GM19035 (cell line): ENCODE data around the gene ICA1.

Source experiments
- ATAC-seq: cut with Tn5 transposase; IDR thresholded peaks from one replicate; pipeline ENCODE4 v1.9.1; 2021; ENCODE audit not compliant: unreplicated experiment

ICA1 gene

DNA sequence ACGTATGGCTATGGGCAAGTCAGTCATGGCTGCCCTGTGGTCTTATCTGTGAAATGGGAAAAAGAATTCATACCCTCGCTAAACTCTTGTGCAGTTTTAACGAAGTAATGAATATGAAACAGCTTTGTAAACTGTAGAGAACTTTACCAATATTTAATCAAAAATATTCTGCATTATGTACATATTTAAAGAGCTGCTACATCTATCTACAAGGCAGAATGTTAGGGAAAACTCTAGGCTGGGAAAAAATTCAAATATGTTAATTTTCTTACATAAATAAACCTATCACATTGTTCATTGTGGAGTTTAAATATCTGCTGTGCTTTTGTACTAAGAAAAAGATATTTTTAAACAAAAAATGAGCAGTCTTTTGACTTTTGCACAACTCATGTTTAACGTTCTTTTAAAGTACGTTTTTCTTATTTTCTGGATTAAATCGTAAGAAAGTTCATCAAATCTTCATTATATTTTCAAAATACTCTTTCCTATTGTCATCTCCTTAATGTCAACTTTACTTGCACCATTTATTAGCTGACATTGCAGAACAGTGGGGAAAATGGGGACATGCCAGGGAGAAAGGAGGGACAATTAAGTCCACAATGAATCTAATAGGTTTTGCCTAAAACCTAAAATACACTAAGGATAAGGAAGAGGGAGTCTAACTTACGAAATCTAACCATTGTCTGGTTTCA lies 57.5 kb downstream of the ICA1 start:
- ATAC-seq, result no peak

DNA sequence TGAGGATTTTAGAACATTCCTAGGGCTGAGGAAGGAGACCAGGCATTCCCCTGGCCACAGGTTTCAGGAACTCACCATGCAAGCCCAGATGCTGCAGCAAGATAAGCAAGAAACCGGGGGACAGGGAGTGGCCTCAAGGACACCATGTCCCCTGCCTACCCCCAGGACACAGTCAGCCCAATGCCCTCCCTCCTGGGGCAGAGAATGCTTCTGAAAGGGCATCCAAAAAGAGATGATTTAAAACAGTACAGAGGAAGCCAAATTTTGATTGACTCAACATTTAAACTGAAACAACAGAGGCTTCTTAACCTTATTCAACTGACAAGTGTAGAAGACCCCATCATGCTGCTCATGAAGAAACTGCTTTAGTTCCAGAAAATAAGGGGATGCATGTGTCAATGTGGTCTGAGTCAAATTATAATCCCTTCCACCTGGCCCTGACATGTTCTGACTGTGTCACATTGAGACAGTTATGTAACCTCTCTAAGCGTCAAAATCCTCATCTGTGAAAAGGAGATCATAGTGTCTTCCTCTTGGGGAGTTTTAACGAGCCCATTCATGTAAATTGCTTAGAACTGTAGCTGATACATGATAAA lies 60.0 kb downstream of the ICA1 start:
- ATAC-seq, result no peak

DNA sequence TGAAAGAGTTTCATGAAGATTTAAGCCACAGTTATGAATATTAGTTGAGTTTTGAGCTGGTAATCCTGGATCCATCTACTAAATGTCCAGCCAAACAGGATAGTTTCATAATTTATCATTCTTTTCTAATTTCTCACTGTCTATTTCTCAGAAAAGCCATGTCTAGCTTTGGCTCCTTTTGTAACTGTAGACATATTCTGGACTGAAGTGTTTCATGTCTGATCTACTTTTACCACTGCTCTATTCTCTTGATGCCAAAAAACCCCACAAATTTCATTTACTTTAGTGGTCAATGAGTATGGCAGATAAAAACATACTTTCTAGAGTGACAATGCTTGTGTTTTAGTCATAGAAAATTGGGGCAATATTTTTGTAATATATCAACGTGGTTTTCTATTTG lies 61.2 kb downstream of the ICA1 start:
- ATAC-seq, result no peak

DNA sequence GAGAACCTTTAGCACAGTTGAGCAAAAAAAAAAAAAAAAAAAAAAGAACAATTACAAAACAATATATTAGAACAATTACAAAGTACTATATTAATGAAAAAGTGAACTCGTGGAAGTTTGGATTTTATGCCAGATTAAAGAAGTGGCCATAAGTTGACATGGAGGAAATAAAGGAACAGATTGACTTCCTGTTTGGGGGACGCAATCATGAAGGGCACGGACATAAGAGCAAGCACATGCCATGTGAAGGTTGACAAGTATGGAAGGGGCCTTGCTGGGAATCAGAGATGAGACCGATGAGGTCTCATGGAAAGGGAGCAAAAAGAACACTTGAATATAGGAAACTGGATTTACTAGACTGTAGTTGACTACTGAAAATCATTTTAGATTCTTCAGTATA lies 61.7 kb downstream of the ICA1 start:
- no peak for ATAC-seq

DNA sequence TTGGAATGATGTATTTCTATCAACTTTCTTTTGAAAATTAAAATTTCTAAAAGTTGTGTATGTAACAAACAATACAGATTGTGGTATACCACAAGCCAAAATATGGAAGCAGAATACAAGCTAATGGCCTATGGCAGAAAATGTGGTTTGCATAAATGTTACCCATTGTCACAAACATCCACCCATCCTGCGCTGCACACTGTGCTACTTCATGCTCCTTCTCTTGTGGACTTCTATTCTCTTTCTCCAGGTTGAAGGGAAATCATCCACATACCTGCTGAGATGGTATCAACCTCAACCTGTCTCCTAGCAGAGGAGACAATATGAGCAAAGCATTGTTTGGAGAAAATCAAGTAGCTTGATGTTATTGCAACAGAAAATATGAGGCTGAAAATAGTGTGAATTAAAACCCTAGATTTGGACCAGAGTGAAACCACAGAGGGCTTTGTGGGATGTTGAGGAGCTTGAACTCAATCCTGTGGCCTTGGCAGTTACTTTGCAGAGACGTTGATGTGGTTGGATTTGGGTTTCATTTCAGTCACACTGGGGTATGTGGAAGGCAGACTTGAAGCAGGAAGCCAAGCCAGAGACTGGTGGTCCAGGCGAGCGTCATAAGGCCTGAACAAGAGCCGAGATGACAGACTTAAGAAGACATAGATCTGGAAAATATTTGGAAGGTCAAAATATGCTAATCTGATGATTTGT lies 63.8 kb downstream of the ICA1 start:
- ATAC-seq, result no peak

DNA sequence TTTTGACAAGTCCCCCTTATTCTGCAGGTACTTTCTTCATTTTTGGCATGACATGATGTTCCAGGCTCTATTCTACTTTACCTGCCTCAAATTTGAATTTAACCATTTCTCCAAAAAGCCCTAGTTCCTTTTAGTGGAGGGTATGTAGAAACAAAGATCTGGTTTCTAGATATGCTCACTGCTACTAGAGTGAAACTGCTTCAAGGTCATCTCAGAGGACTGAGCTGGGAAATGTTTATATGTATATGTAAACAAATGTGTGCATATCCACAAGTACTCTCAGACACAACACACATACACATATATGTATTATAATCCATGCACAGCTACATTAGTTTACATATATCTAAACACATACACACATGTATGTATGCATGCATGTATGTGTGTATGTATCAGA lies 69.1 kb downstream of the ICA1 start:
- no peak for ATAC-seq

DNA sequence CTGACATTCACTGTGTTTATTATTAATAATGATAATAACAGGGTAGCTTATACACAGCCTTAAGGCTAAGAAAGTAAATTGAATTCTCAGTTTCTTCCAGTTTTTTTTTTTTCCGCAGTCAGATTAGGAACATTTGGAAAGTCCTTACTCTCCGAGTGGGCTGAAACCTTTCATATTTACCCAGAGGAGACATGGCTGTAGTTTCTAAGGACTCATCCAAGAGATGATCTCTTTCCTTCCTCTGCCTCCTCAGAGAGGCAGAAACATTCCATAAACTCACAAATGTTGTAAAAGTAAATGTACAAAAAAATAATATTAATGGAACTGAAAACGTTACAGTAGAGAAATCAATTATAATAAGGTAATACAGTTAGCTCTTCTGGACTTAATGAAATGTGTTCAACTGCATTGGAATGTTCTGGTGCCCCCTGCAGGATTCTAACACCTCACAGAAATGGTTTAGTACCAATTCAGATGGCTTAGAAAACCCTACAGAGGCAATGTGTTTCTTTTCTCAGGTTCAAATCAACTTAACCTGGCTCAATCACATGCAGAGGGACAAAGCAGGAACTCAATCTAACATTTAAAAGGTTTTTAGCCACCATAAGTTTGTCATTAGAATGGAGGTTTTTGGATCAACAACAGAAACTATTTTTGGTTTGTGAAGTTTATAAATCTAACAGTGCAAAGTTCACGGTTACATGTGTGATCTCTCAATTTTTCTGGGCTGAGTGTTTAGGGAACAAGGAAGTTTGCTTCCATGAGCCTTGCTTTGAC lies 71.7 kb downstream of the ICA1 start:
- ATAC-seq, result peak; percentile 88

DNA sequence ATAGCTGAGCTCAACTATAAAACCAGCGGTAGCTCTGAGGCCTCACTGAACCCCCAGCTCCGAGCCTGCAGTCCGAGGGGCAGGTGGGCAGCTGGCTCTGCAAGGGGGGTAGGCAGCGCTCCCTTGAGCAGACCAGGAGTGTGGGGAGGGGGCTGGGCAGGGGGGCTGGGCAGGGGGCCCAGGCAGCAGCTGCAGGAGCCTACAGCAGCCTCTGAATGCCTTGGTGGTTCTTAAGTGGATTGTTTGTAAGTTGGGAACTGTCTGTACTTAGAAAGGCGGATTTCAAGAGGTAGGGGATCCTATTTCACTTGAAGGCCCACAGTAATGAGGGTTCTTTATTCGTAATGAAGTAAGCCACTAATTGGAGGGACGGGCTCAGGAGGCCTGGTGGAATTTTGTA lies 72.3 kb downstream of the ICA1 start:
- ATAC-seq, result no peak

DNA sequence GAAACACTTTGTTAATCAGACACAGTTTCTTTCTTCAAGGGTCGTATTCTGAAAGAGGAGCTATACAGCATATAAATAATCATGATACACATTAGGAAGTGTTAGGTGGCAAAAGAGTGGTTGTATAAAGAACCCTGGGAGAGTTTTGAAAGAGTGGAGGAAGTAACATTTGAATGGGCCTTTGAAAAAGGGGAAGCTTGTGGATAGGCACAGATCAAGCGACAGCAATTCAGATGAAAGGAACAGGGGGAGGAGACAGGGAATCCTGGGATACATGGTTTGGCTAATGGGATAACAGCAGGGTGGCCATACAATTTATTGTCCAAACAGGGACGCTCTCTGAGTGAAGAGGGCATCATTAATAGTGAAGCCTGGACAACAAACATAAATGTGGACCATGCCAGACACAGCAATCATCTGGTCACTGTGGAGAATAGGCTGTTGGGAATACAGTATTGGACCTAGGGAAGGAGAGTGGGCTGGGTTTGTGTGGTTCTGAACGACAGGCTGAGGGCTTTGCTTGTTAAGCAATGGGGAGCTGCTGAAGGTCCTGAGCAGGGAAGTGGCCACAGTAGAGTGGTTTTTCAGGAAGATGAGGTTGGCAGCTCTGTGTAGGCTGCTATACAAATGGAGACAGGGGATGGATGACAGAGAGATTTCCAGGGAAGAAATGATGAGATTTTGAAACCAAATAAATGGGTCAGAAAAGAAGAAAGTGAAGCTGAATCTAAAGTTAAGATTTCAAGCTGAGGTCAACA lies 75.9 kb downstream of the ICA1 start:
- no peak for ATAC-seq

DNA sequence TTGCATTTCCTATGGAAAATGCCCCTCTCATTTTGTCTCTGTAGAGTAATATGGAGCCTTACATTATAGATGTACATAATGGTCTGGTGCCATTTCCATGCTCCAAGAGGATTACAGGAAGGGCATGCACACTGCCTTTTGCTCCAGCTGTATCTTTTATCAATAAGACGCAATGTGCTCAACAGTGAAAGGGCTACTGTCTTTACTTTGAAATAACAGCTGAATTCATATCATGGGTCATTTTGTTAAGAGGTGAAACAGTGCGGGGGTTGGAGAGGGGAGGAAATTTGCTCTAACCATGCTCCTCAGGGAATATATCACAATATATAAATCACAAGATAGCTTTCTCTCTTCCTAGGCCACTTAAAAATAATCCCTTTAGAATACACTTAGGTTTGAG lies 77.7 kb downstream of the ICA1 start:
- ATAC-seq, result no peak

DNA sequence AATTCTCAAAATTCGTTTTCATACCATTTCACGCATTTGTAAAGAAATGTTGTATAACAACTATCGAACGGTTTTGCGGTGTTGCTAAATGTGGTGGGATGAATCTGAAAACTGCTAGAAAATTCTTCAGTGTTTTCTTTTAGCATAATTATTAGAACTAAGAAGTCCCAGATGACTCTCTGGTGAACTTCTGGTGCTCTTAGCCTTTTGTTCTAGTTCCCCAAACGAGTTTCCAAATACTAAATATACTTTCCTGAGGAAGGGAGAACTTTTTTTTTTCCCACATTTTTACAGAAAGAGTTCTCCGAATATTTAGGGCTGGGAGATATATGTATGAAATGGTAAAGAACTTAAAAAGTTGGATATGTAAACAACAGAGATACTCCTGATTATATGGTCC lies 82.5 kb downstream of the ICA1 start:
- ATAC-seq, result no peak

DNA sequence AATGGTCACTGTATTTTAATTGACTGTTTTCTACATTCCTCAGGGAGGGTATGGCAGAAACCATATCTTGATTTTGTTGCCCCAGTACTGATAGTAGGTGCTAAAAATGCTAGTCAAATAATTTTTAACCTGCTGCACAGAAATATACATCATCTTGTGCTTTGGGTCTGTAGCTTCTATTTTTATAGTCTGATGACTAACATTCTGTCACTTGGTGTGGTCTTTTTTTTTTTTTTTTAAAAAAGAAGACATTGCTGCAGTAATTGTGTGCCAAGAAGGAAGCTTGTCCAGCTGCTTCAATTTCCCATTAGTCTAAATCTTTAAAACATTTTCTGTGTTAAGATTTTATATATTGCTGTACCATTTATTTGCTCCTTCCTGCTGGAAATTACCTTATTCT lies 83.6 kb downstream of the ICA1 start:
- no peak for ATAC-seq

DNA sequence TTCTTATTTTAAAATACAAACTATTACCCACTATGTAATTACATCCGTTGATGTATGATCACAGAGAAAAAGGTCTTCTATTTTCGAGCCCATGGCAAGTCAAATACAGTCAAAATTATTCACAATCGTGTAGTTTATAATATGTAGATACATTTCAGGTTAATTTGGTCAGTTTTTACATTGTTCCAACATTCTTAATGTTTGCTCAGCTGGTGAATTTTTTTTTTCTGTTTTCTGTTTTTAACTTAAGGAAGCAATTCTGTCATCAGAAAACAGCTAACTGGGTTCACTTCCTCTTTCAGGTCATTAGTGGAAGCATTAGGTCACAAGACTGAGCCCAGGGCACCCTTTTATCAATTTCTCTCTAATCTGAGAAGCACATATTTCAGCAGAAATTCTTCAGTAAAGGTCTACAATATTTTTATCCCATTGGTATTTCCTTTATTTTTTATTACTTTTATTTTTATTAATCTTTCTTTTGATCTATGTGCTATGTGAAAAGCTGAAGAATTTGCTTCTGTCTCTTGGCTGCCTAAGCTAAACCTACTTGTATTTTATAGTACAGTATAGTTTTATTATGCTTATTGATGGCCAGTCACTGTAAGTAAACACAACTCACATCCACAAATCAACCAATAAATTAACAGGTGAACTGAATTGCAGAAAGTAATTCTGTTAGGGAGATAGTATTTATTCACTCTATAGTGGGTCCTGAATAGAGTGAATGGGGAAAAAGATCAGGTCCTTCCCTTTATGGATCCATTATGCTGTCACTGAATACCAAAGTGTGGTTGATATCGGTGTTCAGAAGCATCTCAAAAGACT lies 84.6 kb downstream of the ICA1 start:
- ATAC-seq, result peak; percentile 57

DNA sequence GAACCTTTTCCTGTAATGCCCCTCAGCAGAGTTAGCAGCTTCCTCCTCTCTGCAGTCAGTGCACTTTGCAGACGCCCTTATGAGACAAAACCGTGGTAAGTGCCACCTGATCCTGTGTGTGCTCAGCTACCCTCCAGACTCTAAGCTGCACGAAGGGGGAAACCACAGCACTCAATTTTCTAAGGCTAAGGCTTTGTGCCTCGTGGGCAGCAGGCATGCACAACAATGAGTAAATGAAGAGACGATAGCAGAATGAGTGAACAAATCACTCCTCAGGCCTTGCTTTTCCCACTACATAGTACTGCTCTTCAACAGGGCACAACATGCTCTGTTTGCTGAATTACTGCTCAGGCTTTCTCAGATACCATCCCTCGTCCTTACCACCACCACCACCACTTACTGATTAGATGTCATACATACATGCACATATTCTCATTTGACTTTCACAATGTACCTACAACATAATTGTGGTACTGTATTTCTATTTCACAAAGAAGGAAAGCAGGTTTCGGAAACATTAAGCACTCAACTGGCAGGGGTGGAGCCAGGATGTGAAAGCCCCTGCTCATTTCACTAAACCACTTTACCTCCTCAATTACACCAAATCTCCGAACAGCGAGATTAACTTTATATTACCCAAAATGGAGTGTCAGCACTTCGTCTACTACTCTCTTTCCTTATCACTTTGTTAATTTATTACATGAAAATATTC lies 85.4 kb downstream of the ICA1 start:
- peak; percentile 68 for ATAC-seq

DNA sequence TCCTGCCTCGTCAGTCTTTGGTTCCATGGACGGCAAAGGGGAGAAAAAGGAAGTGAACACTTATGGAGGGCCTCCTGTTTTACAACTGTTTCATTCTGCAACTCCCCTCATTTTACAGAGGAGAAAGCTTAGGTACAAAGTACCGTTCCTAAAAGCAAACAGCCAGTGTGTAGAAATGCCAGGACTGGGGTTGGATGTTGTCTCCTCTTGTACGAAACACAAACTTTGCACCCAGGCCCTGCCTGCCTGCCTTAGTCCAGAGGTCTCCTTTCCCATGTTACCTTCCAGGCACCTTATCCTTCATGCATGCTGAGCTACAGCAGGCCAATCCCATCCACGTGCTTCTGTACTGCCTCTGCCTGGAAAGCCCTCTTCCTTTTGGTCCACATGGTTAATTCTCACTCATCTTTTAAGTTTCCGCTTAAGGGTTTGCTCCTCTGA lies 86.0 kb downstream of the ICA1 start:
- no peak for ATAC-seq

DNA sequence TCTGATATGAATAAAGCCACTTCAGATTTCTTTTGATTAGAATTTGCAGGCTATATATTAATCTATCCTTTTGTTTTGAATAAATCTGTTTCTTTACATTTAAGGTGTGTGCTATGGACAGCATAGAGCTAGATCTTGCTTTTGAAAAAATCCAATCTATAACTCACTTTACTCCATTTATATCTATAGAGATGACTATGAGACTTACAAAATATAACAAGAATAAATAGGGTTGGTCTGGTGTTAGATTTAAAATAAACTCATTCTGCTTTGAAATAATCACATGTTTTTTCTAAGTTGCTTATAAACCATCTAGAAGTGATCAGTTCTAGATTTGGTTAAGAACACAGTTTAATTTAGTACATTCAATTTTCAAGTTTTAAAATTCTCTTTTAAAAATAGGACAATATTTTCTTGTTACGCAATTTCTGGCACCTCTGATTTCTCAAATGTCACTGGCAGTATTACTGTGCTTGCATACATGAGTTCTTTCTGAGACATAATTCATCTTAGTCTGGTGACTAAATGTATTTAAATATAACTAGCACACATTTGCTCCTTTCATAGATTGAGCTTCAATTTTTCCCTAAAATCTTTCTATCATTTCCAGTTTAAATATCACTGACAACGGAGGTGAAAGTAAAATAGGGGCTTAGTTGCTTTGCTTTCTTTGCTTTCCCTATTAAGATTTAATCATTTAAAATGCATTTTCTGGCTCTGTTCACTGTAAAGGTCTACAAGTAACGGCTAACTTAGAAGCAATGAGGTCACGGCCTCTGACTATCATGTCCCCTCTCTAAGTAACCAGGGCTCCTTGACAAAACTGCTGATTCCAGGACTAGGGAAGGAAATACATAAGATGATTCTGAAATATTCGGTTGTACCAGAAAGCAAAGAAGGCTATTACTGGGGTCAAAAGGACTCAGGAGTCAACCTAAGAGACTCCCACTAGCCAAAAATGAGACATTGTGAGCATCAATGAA lies 89.3 kb downstream of the ICA1 start:
- ATAC-seq, result no peak

DNA sequence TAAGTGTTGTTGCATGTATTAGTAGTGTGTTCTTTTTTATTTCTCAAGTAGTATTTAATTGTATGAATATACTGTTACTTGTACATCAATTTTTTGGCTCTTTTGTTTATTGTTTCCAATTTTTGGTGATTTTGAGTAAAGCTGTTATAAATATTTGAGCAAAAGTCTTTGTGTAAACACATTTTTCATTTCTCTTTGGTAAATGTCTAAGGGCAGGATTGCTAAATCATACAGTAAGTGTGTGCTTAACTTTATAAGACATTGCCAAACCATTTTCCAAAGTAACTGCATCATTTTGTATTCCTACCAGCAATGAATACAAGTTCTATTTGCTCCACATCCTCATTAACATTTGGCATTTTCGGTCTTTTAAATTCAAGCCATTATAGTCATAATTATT lies 92.8 kb downstream of the ICA1 start:
- no peak for ATAC-seq

DNA sequence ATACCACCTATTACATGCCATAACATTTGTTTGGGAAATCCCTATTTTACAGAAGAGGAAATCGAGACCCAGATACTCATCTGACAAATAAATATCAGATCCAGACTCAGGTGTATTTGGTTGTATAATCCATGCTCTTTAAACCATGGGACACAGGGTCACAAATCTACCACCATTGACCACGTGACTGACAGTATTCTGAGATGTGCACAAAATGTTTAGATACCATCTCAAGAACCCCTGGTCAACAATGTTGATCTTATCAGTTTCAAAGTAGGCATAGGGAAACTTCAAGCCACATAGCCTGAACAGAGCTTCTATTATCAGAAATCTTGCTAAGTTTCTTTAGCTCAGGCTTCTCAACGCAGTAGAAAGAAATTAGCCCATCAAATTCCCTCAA lies 93.6 kb downstream of the ICA1 start:
- ATAC-seq, result no peak
